ENCODE measurements around the gene FOXO6.

Gene FOXO6

DNA sequence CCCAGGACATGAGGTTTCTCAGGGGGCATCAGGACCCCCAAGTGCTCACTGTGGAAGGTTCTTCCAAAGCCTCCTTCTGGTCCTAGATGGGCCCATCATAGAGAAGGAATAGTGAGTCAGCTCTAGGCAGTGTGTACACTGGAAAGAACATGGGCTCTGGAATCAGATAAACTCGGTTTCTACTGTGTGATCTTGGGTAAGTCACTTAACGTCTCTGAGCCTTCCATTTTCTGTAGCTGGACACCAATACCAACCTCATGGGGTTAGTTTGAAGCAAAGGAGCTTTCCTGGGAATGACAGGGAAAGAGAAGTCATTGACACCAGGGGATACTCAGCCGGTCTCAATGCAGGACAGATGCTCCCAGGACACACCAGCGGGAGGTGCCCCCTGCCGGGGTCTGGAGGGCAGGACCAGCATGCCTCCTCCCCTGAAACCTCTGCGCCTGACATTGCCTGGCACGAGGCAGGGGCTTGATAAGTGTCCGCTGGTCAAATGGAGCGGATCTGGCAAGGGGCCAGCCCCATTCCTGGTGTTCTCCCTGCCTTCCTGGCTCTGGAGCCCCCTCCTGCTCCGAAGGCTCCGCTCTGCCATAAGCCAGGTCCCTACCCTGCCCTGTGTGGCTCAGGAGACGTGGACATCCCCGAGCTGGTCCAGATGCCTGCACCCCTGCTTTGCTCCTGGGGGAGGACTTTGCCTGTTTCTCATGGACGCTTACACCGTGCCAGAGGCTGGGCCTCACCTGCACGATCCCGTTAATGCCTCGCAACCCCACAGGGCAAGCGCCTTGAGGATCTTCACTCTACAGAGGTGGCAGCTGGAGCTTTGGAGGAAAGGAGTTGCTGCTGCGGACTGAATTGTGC, 70.5 kb downstream of the FOXO6 start:
- TF ChIP-seq CTCF (IDR thresholded peaks at IDR 0.05; ENCODE audit: low read depth, low read length, missing control alignments), result no peak
- H3K4me3 ChIP-seq (ENCODE audit: low read depth, low read length), result no peak overlapping the region
- DNase-seq (ENCODE audit: low read depth), result no peak

Measured in GM12864 (cell line).